H1 (cell line): ENCODE results near the gene RAB25. TPM values are rescaled to one million over a fixed set of nuclear protein-coding genes. Genes with fewer than 3 reads are reported as not detected.

Experiments
- BACH1 ChIP-seq: IDR thresholded peaks from 2 replicates; pipeline ENCODE4 v1.6.1; 2012; ENCODE audit warnings: low read length, improper control_type of control experiment
- CTCF ChIP-seq, 3 experiments: IDR thresholded peaks; 1 replicate in 2 of 3; 2 replicates in 1 of 3; pipeline versions ENCODE4 v1.5.1 to v1.6.1; 2011; ENCODE audit warnings: low read length in 3 of 3, mild to moderate bottlenecking in 3 of 3, inconsistent platforms in 2 of 3, low read depth in 1 of 3, moderate library complexity in 1 of 3; ENCODE audit not compliant: insufficient read depth in 1 of 3; ENCODE audit errors: control extremely low read depth in 1 of 3
- SP2 ChIP-seq: IDR thresholded peaks from 2 replicates; pipeline ENCODE4 v1.6.1; 2012; ENCODE audit warnings: mild to moderate bottlenecking, low read length, inconsistent platforms
- polyA plus RNA-seq, 7 experiments: library from polyadenylated mRNA; depleted of rRNA in 3 of 7; stranded (reverse) in 5 of 7; unstranded in 2 of 7; fragments of >200 nt in 5 of 7; fragments of 200-250 nt in 2 of 7; gene quantifications; 1 replicate in 5 of 7; 2 replicates in 1 of 7; 4 replicates in 1 of 7; pipeline versions ENCODE4 v1.2.1 to v1.2.3, GENCODE V29; 2011 to 2013; ENCODE audit warnings: missing spikeins in 2 of 7, mixed read lengths in 2 of 7
- total RNA-seq: library from RNA; stranded (reverse); fragmentation: NEBNext Ultra II Directional; extraction: Animal tissue kit (Norgen Biotek cat#: 25700); gene quantifications from 2 replicates; pipeline ENCODE4 v1.2.1, GENCODE V29; 2021

RAB25 gene
- total and polyA plus RNA-seq, 2 of the 8 experiments (the other 6 are each of a cell fraction or from before 2014, with no cell fraction given): 34.8 to 98.2 TPM

GRCh38 chr1:156065871-156066270, 4.9 kb downstream of the RAB25 start (continued):
- TF ChIP-seq CTCF (IDR thresholded peaks at IDR 0.05; ENCODE audit: control extremely low read depth in 1 of 3, insufficient read depth in 1 of 3, low read depth in 1 of 3, low read length in 3 of 3) (no peak), SP2 (no peak), BACH1 (no peak)
